ENCODE results near the gene PKD2.
"Not testable (repeated sequence)": the region's sequence is repeated elsewhere in the genome, so short reads cannot be mapped to it uniquely, and the experiment has no call there.

DNA sequence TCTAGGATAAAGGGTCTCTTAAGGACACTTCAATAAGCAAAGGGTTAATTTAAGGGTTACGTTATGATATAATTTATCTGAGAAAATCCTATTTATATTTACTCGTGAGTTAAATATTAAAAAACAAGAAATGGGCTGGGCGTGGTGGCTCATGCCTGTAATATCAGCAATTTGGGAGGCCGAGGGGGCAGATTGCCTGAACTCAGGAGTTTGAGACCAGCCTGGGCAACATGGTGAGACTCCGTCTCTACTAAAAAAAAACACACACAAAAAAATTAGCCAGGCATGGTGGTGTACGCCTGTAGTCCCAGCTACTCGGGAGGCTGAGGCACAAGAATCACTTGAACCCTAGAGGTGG lies 100.7 kb downstream of the PKD2 start:
- TF ChIP-seq PREB (CRISPR knock-in tag; IDR thresholded peaks at IDR 0.05; ENCODE audit: borderline replicate concordance); MLX (CRISPR knock-in tag; IDR thresholded peaks at IDR 0.05); ZNF121 (CRISPR knock-in tag; IDR thresholded peaks at IDR 0.05); SOX15 (CRISPR knock-in tag; IDR thresholded peaks at IDR 0.05); TEAD1 (CRISPR knock-in tag; IDR thresholded peaks at IDR 0.05); ATF2 (CRISPR knock-in tag; IDR thresholded peaks at IDR 0.05; ENCODE audit: borderline replicate concordance, low read depth): not testable (repeated sequence)
- TF ChIP-seq, protein P1, sequence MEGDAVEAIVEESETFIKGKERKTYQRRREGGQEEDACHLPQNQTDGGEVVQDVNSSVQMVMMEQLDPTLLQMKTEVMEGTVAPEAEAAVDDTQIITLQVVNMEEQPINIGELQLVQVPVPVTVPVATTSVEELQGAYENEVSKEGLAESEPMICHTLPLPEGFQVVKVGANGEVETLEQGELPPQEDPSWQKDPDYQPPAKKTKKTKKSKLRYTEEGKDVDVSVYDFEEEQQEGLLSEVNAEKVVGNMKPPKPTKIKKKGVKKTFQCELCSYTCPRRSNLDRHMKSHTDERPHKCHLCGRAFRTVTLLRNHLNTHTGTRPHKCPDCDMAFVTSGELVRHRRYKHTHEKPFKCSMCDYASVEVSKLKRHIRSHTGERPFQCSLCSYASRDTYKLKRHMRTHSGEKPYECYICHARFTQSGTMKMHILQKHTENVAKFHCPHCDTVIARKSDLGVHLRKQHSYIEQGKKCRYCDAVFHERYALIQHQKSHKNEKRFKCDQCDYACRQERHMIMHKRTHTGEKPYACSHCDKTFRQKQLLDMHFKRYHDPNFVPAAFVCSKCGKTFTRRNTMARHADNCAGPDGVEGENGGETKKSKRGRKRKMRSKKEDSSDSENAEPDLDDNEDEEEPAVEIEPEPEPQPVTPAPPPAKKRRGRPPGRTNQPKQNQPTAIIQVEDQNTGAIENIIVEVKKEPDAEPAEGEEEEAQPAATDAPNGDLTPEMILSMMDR (IDR thresholded peaks at IDR 0.05), result not testable (repeated sequence)
- TF ChIP-seq, protein P2, sequence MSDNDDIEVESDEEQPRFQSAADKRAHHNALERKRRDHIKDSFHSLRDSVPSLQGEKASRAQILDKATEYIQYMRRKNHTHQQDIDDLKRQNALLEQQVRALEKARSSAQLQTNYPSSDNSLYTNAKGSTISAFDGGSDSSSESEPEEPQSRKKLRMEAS (CRISPR knock-in tag; IDR thresholded peaks at IDR 0.05), result not testable (repeated sequence)
- TF ChIP-seq, protein P3, sequence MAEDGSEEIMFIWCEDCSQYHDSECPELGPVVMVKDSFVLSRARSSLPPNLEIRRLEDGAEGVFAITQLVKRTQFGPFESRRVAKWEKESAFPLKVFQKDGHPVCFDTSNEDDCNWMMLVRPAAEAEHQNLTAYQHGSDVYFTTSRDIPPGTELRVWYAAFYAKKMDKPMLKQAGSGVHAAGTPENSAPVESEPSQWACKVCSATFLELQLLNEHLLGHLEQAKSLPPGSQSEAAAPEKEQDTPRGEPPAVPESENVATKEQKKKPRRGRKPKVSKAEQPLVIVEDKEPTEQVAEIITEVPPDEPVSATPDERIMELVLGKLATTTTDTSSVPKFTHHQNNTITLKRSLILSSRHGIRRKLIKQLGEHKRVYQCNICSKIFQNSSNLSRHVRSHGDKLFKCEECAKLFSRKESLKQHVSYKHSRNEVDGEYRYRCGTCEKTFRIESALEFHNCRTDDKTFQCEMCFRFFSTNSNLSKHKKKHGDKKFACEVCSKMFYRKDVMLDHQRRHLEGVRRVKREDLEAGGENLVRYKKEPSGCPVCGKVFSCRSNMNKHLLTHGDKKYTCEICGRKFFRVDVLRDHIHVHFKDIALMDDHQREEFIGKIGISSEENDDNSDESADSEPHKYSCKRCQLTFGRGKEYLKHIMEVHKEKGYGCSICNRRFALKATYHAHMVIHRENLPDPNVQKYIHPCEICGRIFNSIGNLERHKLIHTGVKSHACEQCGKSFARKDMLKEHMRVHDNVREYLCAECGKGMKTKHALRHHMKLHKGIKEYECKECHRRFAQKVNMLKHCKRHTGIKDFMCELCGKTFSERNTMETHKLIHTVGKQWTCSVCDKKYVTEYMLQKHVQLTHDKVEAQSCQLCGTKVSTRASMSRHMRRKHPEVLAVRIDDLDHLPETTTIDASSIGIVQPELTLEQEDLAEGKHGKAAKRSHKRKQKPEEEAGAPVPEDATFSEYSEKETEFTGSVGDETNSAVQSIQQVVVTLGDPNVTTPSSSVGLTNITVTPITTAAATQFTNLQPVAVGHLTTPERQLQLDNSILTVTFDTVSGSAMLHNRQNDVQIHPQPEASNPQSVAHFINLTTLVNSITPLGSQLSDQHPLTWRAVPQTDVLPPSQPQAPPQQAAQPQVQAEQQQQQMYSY (CRISPR knock-in tag; IDR thresholded peaks at IDR 0.05), result not testable (repeated sequence)
- TF ChIP-seq, protein P4, sequence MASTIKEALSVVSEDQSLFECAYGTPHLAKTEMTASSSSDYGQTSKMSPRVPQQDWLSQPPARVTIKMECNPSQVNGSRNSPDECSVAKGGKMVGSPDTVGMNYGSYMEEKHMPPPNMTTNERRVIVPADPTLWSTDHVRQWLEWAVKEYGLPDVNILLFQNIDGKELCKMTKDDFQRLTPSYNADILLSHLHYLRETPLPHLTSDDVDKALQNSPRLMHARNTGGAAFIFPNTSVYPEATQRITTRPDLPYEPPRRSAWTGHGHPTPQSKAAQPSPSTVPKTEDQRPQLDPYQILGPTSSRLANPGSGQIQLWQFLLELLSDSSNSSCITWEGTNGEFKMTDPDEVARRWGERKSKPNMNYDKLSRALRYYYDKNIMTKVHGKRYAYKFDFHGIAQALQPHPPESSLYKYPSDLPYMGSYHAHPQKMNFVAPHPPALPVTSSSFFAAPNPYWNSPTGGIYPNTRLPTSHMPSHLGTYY (CRISPR knock-in tag; IDR thresholded peaks at IDR 0.05), result not testable (repeated sequence)
